Measurements from ENCODE around the gene WWTR1.

The WWTR1 gene

DNA sequence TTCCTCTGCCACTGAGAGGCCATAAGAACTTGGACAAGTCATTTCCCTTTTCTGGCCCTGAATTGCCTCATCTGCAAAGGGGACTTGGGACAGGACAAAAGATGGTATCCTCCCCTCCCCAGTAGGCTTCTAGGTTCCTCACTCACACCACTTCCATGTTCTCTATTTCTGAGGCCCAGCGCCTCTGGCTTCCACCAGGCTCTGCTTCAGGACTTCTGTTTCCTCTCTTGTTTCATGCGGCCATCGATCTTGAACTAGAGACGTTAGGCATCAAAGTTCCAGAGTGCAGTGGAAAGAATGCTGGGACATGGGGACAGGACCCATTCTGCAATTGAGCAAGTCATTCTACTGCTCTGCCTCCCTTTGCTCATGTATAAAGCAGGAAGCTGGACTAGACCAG lies 181.6 kb downstream of the WWTR1 start:
- Mint-ChIP-seq H3K27ac (peak overlapping the region; percentile 50 to 91 (median 70)), H3K4me3 (no peak overlapping the region), H3K36me3 (ENCODE audit: low read depth) (no peaks in the 10 kb centered on the region), H3K4me1 (peaks cover 70% of the 10 kb centered on the region), H3K9me3 (no peaks in the 10 kb centered on the region), H3K27me3 (ENCODE audit: low read depth) (no peaks in the 10 kb centered on the region)
- TF ChIP-seq, protein P1, sequence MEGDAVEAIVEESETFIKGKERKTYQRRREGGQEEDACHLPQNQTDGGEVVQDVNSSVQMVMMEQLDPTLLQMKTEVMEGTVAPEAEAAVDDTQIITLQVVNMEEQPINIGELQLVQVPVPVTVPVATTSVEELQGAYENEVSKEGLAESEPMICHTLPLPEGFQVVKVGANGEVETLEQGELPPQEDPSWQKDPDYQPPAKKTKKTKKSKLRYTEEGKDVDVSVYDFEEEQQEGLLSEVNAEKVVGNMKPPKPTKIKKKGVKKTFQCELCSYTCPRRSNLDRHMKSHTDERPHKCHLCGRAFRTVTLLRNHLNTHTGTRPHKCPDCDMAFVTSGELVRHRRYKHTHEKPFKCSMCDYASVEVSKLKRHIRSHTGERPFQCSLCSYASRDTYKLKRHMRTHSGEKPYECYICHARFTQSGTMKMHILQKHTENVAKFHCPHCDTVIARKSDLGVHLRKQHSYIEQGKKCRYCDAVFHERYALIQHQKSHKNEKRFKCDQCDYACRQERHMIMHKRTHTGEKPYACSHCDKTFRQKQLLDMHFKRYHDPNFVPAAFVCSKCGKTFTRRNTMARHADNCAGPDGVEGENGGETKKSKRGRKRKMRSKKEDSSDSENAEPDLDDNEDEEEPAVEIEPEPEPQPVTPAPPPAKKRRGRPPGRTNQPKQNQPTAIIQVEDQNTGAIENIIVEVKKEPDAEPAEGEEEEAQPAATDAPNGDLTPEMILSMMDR (IDR thresholded peaks at IDR 0.05; ENCODE audit: unreplicated experiment in 3 of 3), result no peak

DNA sequence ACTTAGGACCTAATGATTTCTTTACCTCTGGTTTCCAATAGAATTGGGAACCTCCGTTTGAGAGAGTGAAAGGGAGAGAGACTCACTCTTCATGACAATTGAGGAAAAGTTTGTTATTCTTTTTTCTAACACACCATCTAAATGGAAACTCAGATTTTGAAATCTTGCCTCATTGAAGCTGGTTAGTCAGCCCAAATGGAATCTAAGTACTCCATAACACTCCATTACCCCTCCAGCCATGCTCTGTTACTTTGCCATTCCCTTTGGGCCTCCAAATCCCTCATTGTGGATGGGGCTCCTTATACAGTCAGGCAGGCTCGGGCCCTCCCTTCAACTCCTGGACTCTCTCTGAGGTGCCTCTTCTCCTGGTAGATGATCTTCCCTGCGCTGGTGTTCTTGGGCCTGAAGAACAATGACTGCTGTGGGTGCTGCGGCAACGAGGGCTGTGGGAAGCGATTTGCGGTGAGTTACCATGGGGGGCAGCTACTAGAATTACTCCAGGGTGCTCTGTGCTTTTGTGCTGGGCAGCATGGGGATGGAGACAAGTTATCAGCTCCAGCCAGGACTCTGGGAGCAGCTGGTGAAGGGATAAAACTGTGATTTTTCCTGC lies 182.3 kb downstream of the WWTR1 start:
- H3K4me1 Mint-ChIP-seq, result peaks cover 72% of the 10 kb centered on the region
- TF ChIP-seq, protein P1 (IDR thresholded peaks at IDR 0.05; ENCODE audit: unreplicated experiment in 3 of 3), result no peak
- H3K27me3 Mint-ChIP-seq (ENCODE audit: low read depth), result no peaks in the 10 kb centered on the region
- no peaks in the 10 kb centered on the region for H3K36me3 Mint-ChIP-seq (ENCODE audit: low read depth)
- H3K27ac Mint-ChIP-seq, result peak overlapping the region; percentile 82 to 91 (median 91)
- H3K9me3 Mint-ChIP-seq, result no peaks in the 10 kb centered on the region
- H3K4me3 Mint-ChIP-seq, result peak overlapping the region in 2 of 3 experiments; percentile 9 to 35

- Mint-ChIP-seq H3K36me3 (ENCODE audit: low read depth) (no peaks in the 10 kb centered on the region), H3K4me3 (peak within 1 kb of the TSS in 2 of 3 experiments; percentile 35 to 50), H3K9me3 (no peaks in the 10 kb centered on the region), H3K27me3 (ENCODE audit: low read depth) (no peaks in the 10 kb centered on the region), H3K4me1 (peaks cover 67% of the 10 kb centered on the region), H3K27ac (peak within 1 kb of the TSS; percentile 82 to 91 (median 91))
- TF ChIP-seq, protein P1 (IDR thresholded peaks at IDR 0.05; ENCODE audit: unreplicated experiment in 3 of 3), result no peak
Measured at GRCh38 chr3:149474250-149474817, 183.5 kb downstream of the WWTR1 start, which contains the start of gene TM4SF4. Gene TM4SF4, plus strand, starts transcription at chr3:149474697. Its CDS starts 181 bp downstream, at chr3:149474878.

DNA sequence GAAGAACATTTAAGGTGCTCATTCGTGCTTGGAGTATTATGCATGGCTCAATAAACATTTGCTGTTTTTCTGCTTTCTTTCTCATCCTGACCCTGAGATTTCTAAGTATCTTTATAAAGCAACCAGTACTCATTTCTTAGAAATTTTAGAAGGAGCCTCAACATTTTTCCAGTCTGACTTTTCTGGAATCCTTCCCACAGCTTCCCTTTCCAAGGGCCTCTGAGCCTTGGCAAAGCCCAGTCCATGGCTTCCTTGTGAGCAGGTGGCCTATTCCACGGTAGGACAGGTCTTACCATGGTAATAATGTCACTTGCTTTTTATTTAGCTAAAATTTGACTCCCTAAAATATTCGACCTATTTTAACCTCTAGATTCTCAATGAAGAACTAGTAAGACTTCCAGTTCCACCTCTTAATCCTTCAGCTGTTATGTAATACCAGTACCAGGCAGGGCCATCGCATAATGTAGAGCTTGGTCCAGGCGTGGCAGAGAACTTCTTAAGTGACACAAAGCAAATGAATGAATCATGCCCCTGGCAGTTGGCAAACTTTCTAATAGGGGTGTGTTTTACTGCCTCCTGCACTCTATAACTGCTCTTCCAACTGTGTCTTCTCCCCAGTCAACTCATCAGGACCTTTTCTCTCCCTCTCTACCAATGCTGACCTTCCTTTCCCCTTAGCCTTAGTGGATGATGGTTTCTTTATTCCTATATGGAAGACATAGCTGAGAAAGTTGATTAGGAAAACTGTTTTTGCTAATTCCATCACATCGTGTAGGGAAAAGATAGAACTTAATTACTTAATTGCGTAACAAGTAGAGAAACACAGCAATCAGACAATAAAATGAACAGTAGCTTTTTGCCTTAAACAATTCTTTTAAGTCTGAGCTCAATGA lies 184.2 kb downstream of the WWTR1 start:
- Mint-ChIP-seq H3K27me3 (ENCODE audit: low read depth) (no peaks in the 10 kb centered on the region), H3K4me3 (peak overlapping the region in 1 of 3 experiments; percentile 50), H3K36me3 (ENCODE audit: low read depth) (no peaks in the 10 kb centered on the region), H3K27ac (peak overlapping the region; percentile 82 to 91 (median 91)), H3K9me3 (no peaks in the 10 kb centered on the region), H3K4me1 (peaks cover 66% of the 10 kb centered on the region)
- TF ChIP-seq, protein P1 (IDR thresholded peaks at IDR 0.05; ENCODE audit: unreplicated experiment in 3 of 3), result no peak

DNA sequence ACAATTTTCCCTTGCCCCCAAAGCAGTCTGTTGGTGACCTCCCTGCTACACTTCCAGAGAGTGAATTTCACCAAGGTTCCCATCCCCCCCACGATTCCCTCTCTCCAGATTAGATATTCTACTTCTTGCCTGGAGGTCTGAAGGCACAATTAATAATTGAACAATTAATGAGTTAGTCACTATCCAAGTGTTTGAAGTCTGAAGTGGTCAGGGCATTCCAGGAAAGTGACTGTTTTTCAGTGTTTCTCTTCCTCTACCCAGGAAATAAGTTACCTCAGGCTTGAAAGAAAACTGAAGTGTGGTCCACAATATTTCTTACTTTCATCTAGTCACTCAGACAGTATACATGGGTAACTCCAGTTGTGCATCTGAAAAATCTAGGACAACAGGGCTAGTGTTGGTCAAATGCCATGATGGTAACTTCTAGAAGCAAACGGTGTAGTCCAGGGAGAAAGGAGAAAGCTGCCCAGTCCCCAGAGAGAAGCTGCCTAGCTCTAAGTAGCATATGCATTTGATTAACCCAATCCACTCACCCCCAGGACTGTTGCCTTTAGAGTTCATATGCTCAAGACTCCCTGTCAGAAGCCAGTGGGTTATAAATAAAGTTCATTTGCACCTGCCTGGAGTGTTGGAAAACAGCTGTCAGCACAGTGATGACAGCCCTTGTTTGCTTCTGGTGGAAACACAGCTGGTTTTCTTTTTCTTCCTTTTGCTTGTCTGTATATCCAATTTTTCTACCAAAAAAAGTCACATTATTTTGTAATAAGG lies 185.6 kb downstream of the WWTR1 start:
- peak overlapping the region in 1 of 3 experiments; percentile 0 for H3K4me3 Mint-ChIP-seq
- TF ChIP-seq, protein P1 (IDR thresholded peaks at IDR 0.05; ENCODE audit: unreplicated experiment in 3 of 3), result no peak
- H3K27me3 Mint-ChIP-seq (ENCODE audit: low read depth), result no peaks in the 10 kb centered on the region
- H3K4me1 Mint-ChIP-seq, result peaks cover 76% of the 10 kb centered on the region
- H3K36me3 Mint-ChIP-seq (ENCODE audit: low read depth), result no peaks in the 10 kb centered on the region
- H3K27ac Mint-ChIP-seq, result peak overlapping the region; percentile 82 to 91 (median 91)
- no peaks in the 10 kb centered on the region for H3K9me3 Mint-ChIP-seq

Data from nephron (organoid).